Mesenchymal stem cell (in vitro differentiated cells and primary cell): ENCODE measurements around the gene TSPAN5.

Experiments
- DNase-seq: peaks from one replicate; pipeline ENCODE4 v3.0.0-alpha.2; 2013
- H2AFZ ChIP-seq: one replicate; pipeline ENCODE4 v1.6.1; 2013; ENCODE audit warnings: low read depth, mild to moderate bottlenecking, control low read depth, inconsistent platforms, low read length, moderate library complexity
- H2AK5ac ChIP-seq: 2 replicates; pipeline ENCODE4 v1.6.1; 2013; ENCODE audit warnings: low read length, moderate library complexity, mild to moderate bottlenecking, inconsistent platforms; ENCODE audit not compliant: severe bottlenecking
- H2BK120ac ChIP-seq: one replicate; pipeline ENCODE4 v1.6.1; 2013; ENCODE audit warnings: low read depth, mild to moderate bottlenecking, inconsistent platforms, low read length, moderate library complexity
- H2BK12ac ChIP-seq, 2 experiments: one replicate each; pipeline ENCODE4 v1.6.1; 2013; ENCODE audit warnings: inconsistent platforms in 2 of 2, low read length in 2 of 2, mild to moderate bottlenecking in 2 of 2, moderate library complexity in 2 of 2, control low read depth in 1 of 2
- H2BK15ac ChIP-seq: one replicate; pipeline ENCODE4 v1.6.1; 2013; ENCODE audit warnings: mild to moderate bottlenecking, low read depth, inconsistent platforms; ENCODE audit not compliant: poor library complexity, severe bottlenecking
- H2BK5ac ChIP-seq: 2 replicates; pipeline ENCODE4 v1.6.1; 2013; ENCODE audit warnings: low read depth, mild to moderate bottlenecking, low read length, control low read depth, inconsistent platforms; ENCODE audit not compliant: poor library complexity, severe bottlenecking
- H3K14ac ChIP-seq, 2 experiments: one replicate each; pipeline ENCODE4 v1.6.1; 2013; ENCODE audit warnings: inconsistent platforms in 2 of 2, low read length in 2 of 2, control low read depth in 1 of 2, mild to moderate bottlenecking in 1 of 2, moderate library complexity in 1 of 2
- H3K18ac ChIP-seq, 2 experiments: one replicate each; pipeline ENCODE4 v1.6.1; 2013; ENCODE audit warnings: inconsistent platforms in 2 of 2, low read length in 2 of 2, control low read depth in 1 of 2, low read depth in 1 of 2, mild to moderate bottlenecking in 1 of 2
- H3K23ac ChIP-seq, 2 experiments: one replicate each; pipeline ENCODE4 v1.6.1; 2013; ENCODE audit warnings: inconsistent platforms in 2 of 2, low read length in 2 of 2, mild to moderate bottlenecking in 2 of 2, moderate library complexity in 2 of 2, control low read depth in 1 of 2
- H3K27ac ChIP-seq: 2 replicates; pipeline ENCODE4 v1.5.1; 2013; ENCODE audit warnings: mild to moderate bottlenecking, moderate library complexity, low read length, control low read depth, inconsistent platforms; ENCODE audit not compliant: poor library complexity, severe bottlenecking
- H3K27me3 ChIP-seq, 2 experiments: 2 replicates each; pipeline versions ENCODE4 v1.6.1 to v1.7.0; 2013; ENCODE audit warnings: low read length in 2 of 2, mild to moderate bottlenecking in 2 of 2, moderate library complexity in 2 of 2, control low read depth in 1 of 2, inconsistent platforms in 1 of 2; ENCODE audit not compliant: control insufficient read depth in 1 of 2, insufficient read depth in 1 of 2
- H3K36me3 ChIP-seq, 2 experiments: 2 replicates each; pipeline versions ENCODE4 v1.6.1 to v1.7.0; 2013; ENCODE audit warnings: low read length in 2 of 2, control low read depth in 1 of 2, inconsistent platforms in 1 of 2, low read depth in 1 of 2, mild to moderate bottlenecking in 1 of 2; ENCODE audit not compliant: insufficient read depth in 2 of 2, control insufficient read depth in 1 of 2
- H3K4ac ChIP-seq, 2 experiments: one replicate each; pipeline ENCODE4 v1.6.1; 2013; ENCODE audit warnings: inconsistent platforms in 2 of 2, low read length in 2 of 2, mild to moderate bottlenecking in 2 of 2, moderate library complexity in 2 of 2, control low read depth in 1 of 2, low read depth in 1 of 2
- H3K4me1 ChIP-seq: 2 replicates; pipeline ENCODE4 v1.6.1; 2013; ENCODE audit warnings: low read depth, low read length, control low read depth; ENCODE audit not compliant: control insufficient read depth, insufficient read depth
- H3K4me2 ChIP-seq: 2 replicates; pipeline ENCODE4 v1.6.1; 2013; ENCODE audit warnings: low read length, mild to moderate bottlenecking, inconsistent platforms; ENCODE audit not compliant: poor library complexity, severe bottlenecking
- H3K4me3 ChIP-seq, 2 experiments: 2 replicates each; pipeline versions ENCODE4 v1.5.1 to v1.7.0; 2013; ENCODE audit warnings: low read length in 2 of 2, mild to moderate bottlenecking in 2 of 2, control low read depth in 1 of 2, low read depth in 1 of 2; ENCODE audit not compliant: insufficient read depth in 1 of 2
- H3K79me1 ChIP-seq: replicated peaks from 2 replicates; pipeline ENCODE4 v1.6.1; 2013; ENCODE audit warnings: mild to moderate bottlenecking, control low read depth, low read length, inconsistent platforms; ENCODE audit not compliant: poor library complexity, severe bottlenecking
- H3K9ac ChIP-seq: 2 replicates; pipeline ENCODE4 v1.7.0; 2013; ENCODE audit warnings: mild to moderate bottlenecking, low read length, moderate library complexity
- H3K9me3 ChIP-seq: 2 replicates; pipeline ENCODE4 v1.7.0; 2013; ENCODE audit warnings: mild to moderate bottlenecking, low read length; ENCODE audit not compliant: control insufficient read depth
- H4K8ac ChIP-seq: one replicate; pipeline ENCODE4 v1.6.1; 2013; ENCODE audit warnings: inconsistent platforms, mild to moderate bottlenecking, low read length, moderate library complexity
- H4K91ac ChIP-seq: one replicate; pipeline ENCODE4 v1.6.1; 2013; ENCODE audit warnings: mild to moderate bottlenecking, low read length, inconsistent platforms
- WGBS: methylation state at CpG from one replicate; pipeline ENCODE4 v1.1.7; 2013; ENCODE audit warnings: mixed read lengths; 5-methylcytosine and 5-hydroxymethylcytosine counted together

TSPAN5 gene

DNA sequence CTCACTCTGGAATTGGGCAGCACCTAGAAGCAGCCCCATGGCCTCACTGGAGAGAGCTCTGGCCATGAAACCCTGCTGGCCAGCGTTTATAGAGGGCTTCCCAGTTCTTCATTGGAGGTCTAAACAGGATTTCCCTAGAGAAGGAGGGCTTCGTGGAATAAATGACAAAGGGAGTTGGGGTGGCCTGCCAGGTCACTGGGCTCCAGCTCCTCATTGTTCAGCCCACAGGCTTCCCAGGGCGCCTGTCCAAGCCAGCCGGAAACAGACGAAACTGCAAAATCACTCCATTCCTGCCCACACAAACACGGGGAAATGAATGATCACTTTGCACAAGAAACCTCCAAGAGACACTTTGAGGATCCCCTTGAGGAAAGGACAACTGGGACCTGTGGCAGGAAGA is 189.7 kb downstream of the TSPAN5 start:
- no peak overlapping the region for H2AFZ ChIP-seq
- peaks cover 9% of the 10 kb centered on the region for H3K4me1 ChIP-seq
- 62% methylated on average over 2 of the region's 6 CpGs for WGBS
- H3K27me3 ChIP-seq = no peaks in the 10 kb centered on the region
- peak overlapping the region; percentile 28 for H3K27ac ChIP-seq
- H3K14ac ChIP-seq = no peak overlapping the region
- H3K9me3 ChIP-seq = no peaks in the 10 kb centered on the region
- no peak overlapping the region for H3K4ac ChIP-seq
- peak overlapping the region in 1 of 2 experiments; percentile 28 for H3K18ac ChIP-seq
- H3K36me3 ChIP-seq = peaks cover 8 to 30% of the 10 kb centered on the region in 2 experiments
- H3K79me1 ChIP-seq = peaks cover 10% of the 10 kb centered on the region
- no peak for DNase-seq
- H2BK12ac ChIP-seq = peak overlapping the region in 1 of 2 experiments; percentile 32
- H2AK5ac ChIP-seq = peak overlapping the region; percentile 73
- no peak overlapping the region for H2BK5ac ChIP-seq
- H3K9ac ChIP-seq = peak overlapping the region; percentile 60
- peak overlapping the region; percentile 13 for H4K8ac ChIP-seq
- no peak overlapping the region for H3K4me2 ChIP-seq
- no peak overlapping the region for H4K91ac ChIP-seq
- H2BK120ac ChIP-seq = no peak overlapping the region
- peak overlapping the region in 1 of 2 experiments; percentile 46 for H3K4me3 ChIP-seq
- no peak overlapping the region for H3K23ac ChIP-seq
- H2BK15ac ChIP-seq = peak overlapping the region; percentile 15

DNA sequence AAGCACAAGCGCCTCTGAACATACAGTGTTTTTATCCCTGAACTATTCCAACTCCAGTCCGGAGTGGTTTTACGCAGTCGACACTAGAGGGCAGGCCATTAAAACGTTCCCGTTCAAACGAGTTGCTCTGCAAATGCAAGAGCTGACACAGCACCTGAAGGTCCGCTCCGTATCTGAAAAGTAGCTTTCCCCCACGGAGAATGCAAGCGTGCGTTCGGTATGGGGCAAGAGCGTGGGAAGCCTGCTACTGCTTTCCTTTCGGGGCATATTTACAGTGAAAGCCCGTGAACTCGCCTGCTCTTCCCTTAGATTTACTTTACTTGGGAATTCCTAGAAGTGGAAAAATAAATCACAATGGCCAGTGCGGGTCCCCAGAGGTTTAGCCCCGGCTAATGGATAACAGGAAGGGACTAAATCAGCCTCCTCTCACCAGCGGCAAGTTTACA is 190.8 kb downstream of the TSPAN5 start:
- no peak overlapping the region for H2AFZ ChIP-seq
- peak overlapping the region; percentile 70 for H3K27ac ChIP-seq
- no peak overlapping the region for H2BK15ac ChIP-seq
- no peaks in the 10 kb centered on the region for H3K9me3 ChIP-seq
- H2BK5ac ChIP-seq = peak overlapping the region; percentile 58
- H2BK12ac ChIP-seq = peak overlapping the region in 1 of 2 experiments; percentile 12
- peak overlapping the region in 1 of 2 experiments; percentile 80 for H3K4me3 ChIP-seq
- DNase-seq = peak; percentile 90
- H4K8ac ChIP-seq = no peak overlapping the region
- H3K27me3 ChIP-seq = no peaks in the 10 kb centered on the region
- no peak overlapping the region for H2BK120ac ChIP-seq
- 7% methylated on average over 18 of the region's 20 CpGs for WGBS
- H3K4me1 ChIP-seq = peaks cover 9% of the 10 kb centered on the region
- H3K14ac ChIP-seq = no peak overlapping the region
- no peak overlapping the region for H3K23ac ChIP-seq
- H4K91ac ChIP-seq = no peak overlapping the region
- H2AK5ac ChIP-seq = no peak overlapping the region
- H3K9ac ChIP-seq = peak overlapping the region; percentile 86
- peak overlapping the region in 1 of 2 experiments; percentile 11 for H3K18ac ChIP-seq
- H3K36me3 ChIP-seq = peaks cover 8 to 28% of the 10 kb centered on the region in 2 experiments
- peaks cover 10% of the 10 kb centered on the region for H3K79me1 ChIP-seq
- no peak overlapping the region for H3K4ac ChIP-seq
- H3K4me2 ChIP-seq = peak overlapping the region; percentile 78

DNA sequence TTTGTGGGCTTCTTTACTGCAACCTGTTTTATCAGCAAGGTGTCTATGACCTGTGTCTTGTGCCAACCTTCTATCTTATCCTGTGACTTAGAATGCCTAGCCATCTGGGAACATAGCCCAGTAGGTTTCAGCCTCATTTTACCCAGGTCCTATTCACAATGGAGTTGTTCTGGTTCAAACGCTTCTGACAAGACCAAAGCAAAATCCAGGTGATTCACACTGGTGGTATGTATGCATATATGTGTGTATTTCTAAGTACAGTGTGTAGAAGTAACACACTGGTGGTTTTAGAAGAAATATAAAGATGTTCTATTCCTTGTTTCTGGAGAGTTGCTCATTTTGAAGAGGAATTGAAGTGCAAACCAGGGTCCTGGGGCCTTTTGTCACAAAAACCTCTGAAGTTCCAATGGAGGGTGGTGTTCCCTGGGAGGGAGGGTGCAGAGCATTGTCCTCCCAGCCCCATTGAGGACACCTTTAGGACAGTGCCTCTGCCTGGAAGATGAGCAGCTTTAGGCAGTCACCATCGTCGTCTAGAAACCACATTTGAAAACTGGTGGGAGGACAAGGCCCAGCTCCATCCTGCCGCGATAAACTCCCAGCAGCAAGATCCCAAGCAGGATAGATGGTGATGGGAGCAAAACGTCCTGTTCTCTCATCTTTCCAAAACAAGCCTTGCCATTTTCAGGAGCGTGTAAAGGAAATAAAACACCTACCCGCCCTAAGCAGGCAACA is 191.4 kb downstream of the TSPAN5 start:
- Histone ChIP-seq H3K4ac (peak overlapping the region; percentile 17 to 53), H3K9me3 (no peaks in the 10 kb centered on the region), H4K91ac (no peak overlapping the region), H3K14ac (no peak overlapping the region), H2BK120ac (no peak overlapping the region), H3K4me1 (peaks cover 9% of the 10 kb centered on the region), H2AK5ac (peak overlapping the region; percentile 74), H2BK15ac (no peak overlapping the region), H3K9ac (peak overlapping the region; percentile 86), H2BK5ac (no peak overlapping the region), H3K27me3 (no peaks in the 10 kb centered on the region), H3K23ac (no peak overlapping the region), H4K8ac (peak overlapping the region; percentile 72), H3K4me3 (peak overlapping the region in 1 of 2 experiments; percentile 80), H3K4me2 (no peak overlapping the region), H3K79me1 (peaks cover 8% of the 10 kb centered on the region), H2BK12ac (peak overlapping the region in 1 of 2 experiments; percentile 12), H3K27ac (no peak overlapping the region), H2AFZ (no peak overlapping the region), H3K18ac (peak overlapping the region; percentile 40 to 60), H3K36me3 (peaks cover 4 to 22% of the 10 kb centered on the region in 2 experiments)
- DNase-seq = no peak
- 45% methylated on average over 8 of the region's 8 CpGs for WGBS

DNA sequence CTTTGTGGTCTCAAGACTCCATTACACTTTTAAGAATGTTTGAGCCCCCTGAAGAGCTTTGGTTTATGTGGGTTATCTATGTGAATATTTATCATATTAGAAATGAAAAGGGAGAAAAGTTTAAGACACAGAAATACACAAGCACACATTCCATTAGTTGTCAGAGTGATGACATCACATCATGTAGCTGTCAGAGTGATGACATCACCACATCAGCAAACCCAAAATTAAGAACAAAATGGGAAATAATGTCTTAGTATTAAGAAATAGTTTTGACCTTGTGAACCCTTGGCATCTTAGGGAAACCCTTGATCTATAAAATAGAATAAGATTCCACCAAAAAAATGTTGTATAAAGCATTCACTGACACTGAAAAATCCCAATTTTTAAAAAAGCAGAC is 195.9 kb downstream of the TSPAN5 start:
- Histone ChIP-seq H2BK12ac (no peak overlapping the region), H2BK15ac (no peak overlapping the region), H4K91ac (no peak overlapping the region), H2BK5ac (no peak overlapping the region), H2AK5ac (no peak overlapping the region), H3K36me3 (no peaks in the 10 kb centered on the region), H3K27me3 (no peaks in the 10 kb centered on the region), H3K23ac (no peak overlapping the region), H4K8ac (no peak overlapping the region), H3K9ac (no peak overlapping the region), H3K27ac (no peak overlapping the region), H3K79me1 (no peaks in the 10 kb centered on the region), H3K4me3 (no peak overlapping the region), H3K4me2 (no peak overlapping the region), H2AFZ (no peak overlapping the region), H3K4ac (no peak overlapping the region), H3K9me3 (no peaks in the 10 kb centered on the region), H3K4me1 (peaks cover 3% of the 10 kb centered on the region), H3K14ac (no peak overlapping the region), H2BK120ac (no peak overlapping the region), H3K18ac (no peak overlapping the region)
- DNase-seq = no peak
